GM23338 (cell line): ENCODE measurements around the gene CYSLTR2.

ENCODE experiments used
- CTCF ChIP-seq, 2 experiments: fragments of 200-600 bp in 1 of 2; sonication (generic) in 1 of 2; conservative IDR thresholded peaks; 2 replicates each; pipeline versions ENCODE4 v1.5.1 to v1.6.1; 2016 to 2017; ENCODE audit warnings: antibody characterized with exemption in 2 of 2, low read depth in 2 of 2, mild to moderate bottlenecking in 2 of 2, moderate library complexity in 1 of 2
- NANOG ChIP-seq: IDR thresholded peaks from 2 replicates; pipeline ENCODE4 v1.6.1; 2016; ENCODE audit warnings: antibody characterized with exemption, borderline replicate concordance

GRCh38 chr13:48621056-48621455, 32.7 kb upstream of the CYSLTR2 start:
- TF ChIP-seq CTCF (conservative IDR thresholded peaks at IDR 0.05; ENCODE audit: low read depth in 2 of 2) = no peak
- TF ChIP-seq NANOG = no peak
